HG03064 (cell line): ENCODE data around the gene EPS15.
"Not testable (repeated sequence)": the region's sequence is repeated elsewhere in the genome, so short reads cannot be mapped to it uniquely, and the experiment has no call there.

Experiments
- ATAC-seq: cut with Tn5 transposase; IDR thresholded peaks from one replicate; pipeline ENCODE4 v1.9.1; 2021; ENCODE audit warnings: low read depth; ENCODE audit not compliant: unreplicated experiment

Gene EPS15

GRCh38 chr1:51392241-51392640 is 126.8 kb downstream of the EPS15 start:
- no peak for ATAC-seq

- not testable (repeated sequence) for ATAC-seq
These were observed 128.4 kb downstream of the EPS15 start for GRCh38 chr1:51390641-51391040.

GRCh38 chr1:51387288-51387687 is 131.8 kb downstream of the EPS15 start:
- ATAC-seq: not testable (repeated sequence)

DNA sequence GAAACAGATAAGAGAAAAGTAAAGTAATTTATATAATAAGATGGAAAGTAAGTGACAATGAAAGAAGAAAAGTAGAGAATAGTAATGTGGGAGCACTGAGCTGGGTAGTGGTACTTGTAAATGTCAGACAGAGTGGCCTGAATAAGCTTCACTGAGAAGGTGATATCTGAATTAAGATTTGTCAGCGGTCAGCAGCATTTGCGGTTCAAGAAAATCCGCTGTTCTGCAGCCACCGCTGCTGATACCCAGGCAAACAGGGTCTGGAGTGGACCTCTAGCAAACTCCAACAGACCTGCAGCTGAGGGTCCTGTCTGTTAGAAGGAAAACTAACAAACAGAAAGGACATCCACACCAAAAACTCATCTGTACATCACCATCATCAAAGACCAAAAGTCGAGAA is 132.8 kb downstream of the EPS15 start:
- ATAC-seq: not testable (repeated sequence)

DNA sequence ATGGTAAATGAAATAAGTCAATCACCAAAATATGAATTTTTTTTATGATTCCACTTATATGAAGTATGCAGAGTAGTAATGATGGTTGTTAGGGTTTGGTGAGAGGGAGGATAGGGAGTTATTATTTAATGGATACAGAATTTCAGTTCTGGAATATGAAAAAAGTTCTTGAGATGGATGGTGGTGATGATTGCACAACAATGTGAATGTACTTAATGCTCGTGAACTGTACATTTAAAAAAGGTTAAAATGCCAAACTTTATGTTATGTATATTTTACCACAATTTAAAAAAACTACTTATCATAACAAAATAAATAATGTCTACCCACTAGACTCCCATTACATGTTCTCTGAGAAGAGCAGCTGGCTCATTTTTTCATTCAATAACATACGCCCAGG is 133.3 kb downstream of the EPS15 start:
- ATAC-seq: no peak

DNA sequence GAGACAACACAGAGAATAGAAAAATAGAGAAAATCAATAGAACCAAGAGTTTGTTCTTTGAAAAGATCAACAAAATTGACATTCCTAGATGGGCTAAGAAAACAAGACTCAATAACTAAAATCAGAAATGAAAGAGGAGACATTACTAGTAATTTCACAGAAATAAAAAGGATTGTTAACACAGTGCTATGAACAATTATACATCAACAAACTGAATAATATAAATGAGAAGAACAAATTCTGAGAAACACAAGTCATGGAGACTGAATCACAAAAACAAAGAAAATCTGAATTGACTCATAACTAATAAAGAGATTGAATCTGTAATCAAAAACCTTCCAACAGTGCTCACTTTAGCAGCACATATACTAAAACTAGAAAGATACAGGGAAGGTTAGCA is 137.1 kb downstream of the EPS15 start:
- ATAC-seq: no peak

DNA sequence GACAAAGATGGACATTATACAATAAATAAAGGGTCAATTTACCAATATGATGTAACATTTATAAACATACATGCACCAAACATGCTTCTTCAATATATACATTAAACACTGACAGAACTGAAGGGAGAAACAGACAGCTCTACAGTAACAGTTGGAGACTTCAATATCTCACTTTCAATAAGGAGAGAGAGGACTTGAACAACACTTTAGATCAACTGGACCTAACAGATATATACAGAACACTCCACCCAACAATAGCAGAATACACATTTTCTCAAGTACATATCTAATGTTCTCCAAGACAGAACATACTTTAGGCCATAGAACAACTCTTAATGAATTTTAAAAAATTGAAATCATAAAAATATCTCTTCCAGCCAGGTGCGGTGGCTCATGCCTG is 138.1 kb downstream of the EPS15 start:
- ATAC-seq: no peak

- no peak for ATAC-seq
These were observed 140.2 kb downstream of the EPS15 start for GRCh38 chr1:51378871-51379270.

DNA sequence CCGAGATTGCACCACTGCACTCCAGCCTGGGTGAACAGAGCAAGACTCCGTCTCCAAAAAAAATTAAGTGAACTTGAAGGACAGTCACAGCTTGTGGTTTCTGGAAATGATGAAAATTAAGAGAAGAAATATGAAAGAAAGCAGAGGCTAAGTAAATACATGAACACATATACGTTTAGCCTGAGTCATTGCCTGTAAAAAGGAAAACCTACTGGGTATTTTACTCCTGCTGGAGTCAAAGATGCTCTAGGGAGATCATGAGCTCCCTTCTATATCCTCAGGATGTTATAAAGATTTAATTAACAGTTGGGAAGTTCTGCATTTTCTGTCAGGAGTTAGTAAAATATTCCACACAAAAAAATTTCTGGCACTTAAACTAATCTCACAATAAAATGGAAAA is 145.2 kb downstream of the EPS15 start:
- ATAC-seq: no peak

DNA sequence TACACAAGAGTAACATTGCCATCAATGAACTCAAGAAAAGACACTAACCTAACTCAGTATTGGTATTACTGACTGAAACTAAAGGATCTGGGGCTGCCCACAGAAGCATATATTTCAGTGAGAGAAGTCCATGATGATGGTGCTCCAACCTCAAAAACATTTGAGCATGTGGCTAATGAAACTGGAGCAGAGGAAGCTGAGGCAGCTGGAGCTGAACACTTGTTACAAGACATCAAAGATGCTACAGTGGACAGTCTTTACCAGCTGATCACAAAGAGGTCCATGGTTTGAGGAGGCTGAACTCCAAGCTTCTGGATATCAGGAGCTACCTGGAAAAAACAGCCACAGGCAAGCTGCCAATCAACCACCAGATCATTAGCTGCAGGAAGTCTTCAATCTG is 146.5 kb downstream of the EPS15 start:
- no peak for ATAC-seq

GRCh38 chr1:51369171-51369570 is 149.9 kb downstream of the EPS15 start:
- no peak for ATAC-seq

DNA sequence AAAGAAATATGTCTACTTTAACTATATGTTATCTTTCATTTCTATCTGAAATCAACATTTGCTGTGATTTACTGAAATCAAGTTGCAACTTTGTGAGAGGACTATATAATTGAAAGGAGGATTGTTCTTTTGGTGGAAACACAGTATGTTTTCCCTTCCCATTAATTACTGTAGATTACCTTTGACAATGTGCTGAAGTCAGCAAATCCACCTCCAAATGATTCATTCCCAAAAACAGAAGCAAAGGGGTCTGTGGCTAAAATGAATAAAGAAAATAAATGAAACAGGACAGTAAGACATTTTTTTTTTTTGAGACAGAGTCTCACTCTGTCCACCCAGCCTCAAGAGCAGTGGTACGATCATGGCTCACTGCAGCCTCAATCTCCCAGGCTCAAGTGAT is 153.3 kb downstream of the EPS15 start:
- ATAC-seq: no peak

- ATAC-seq: no peak
These were observed 159.2 kb downstream of the EPS15 start for GRCh38 chr1:51359879-51360278.

DNA sequence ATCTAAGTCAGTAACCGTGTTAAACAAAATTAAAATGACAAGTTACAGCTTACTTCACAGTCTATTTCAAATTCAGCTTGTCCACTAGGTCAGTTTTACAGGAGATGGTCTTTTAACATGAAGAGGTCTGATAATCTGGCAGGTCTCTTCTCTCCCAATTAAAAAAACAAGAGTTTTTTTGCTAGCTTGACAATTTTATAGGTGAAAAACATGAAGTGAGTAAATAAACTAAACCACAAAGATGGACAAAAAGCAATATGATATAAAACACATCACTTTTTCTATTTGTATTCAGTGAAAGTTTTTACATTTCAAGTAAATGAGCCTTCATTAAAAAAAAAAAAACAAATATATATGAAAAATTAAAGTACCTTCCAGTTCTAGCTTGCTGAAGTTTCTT is 163.7 kb downstream of the EPS15 start:
- no peak for ATAC-seq

DNA sequence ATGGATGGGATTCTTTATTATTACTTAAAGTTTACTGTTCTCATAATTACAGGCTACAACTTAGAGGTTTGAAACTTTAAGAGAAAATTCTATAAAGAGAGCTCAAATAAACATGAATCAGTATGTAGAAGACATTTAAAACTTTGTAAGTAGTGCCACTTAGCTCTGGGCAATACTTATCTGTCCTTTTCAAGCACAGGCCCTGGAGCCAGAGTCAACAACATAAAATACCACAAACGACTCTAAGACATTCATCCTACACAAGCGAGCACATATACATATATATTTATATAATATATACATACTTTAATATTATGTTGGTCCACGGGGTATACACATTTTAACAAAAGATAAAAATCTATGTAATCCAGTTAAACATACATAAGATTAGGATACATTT is 164.7 kb downstream of the EPS15 start:
- ATAC-seq: no peak

DNA sequence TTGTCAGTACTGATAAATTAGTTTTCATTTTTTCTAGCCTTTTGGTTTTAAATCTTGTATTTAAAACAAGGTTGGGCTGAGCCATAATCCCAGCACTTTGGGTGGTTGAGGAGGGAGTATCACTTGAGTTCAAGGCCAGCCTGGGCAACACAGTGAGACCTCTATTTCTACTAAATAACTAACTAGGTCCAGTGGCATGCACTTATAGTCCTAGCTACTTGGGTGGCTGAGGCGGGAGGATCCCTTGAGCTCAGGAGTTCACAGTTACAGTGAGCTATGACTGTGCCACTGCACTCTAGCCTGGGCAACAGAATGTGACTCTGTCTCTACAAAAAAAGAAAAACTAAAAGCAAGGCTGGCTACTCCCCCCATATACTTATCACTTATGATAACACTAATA is 167.2 kb downstream of the EPS15 start:
- ATAC-seq: no peak

DNA sequence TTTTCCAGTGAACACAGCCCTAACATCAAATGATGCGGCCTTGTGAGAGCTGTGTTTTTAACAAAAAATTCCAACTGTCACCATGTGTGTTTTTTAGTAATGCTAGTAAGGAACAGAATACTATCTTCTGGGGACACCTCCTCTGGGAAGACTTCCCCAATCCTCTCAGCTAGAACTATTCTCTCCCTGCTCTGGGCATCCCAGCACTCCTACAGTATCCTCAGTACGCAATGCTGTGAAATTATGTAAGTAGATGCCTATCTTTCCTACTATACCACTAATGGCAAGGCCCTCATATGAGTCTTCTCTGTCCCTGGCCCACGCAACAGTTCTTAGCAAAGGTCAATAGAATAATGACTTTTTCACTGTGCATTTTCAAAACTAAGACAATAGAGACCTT is 169.2 kb downstream of the EPS15 start:
- ATAC-seq: no peak

DNA sequence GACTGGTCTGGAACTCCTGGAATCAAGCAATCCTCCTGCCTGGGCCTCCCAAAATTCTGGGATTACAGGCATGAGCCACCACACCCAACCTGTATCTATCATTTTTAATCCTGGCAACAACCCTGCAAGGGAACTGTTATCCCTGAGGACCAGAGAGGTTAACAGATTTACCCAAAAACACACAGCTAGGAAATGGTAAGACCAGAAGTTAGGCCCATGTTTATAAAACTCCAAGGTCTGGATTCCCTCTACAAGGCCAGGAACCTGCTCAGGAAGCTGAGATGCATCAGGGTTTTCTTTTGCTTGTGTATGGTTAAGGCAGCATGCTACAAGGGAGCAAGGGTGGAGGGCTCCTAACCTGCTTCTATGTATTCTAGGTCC is 170.9 kb downstream of the EPS15 start:
- ATAC-seq: no peak

- no peak for ATAC-seq
These were observed 171.5 kb downstream of the EPS15 start for GRCh38 chr1:51347398-51348146.

DNA sequence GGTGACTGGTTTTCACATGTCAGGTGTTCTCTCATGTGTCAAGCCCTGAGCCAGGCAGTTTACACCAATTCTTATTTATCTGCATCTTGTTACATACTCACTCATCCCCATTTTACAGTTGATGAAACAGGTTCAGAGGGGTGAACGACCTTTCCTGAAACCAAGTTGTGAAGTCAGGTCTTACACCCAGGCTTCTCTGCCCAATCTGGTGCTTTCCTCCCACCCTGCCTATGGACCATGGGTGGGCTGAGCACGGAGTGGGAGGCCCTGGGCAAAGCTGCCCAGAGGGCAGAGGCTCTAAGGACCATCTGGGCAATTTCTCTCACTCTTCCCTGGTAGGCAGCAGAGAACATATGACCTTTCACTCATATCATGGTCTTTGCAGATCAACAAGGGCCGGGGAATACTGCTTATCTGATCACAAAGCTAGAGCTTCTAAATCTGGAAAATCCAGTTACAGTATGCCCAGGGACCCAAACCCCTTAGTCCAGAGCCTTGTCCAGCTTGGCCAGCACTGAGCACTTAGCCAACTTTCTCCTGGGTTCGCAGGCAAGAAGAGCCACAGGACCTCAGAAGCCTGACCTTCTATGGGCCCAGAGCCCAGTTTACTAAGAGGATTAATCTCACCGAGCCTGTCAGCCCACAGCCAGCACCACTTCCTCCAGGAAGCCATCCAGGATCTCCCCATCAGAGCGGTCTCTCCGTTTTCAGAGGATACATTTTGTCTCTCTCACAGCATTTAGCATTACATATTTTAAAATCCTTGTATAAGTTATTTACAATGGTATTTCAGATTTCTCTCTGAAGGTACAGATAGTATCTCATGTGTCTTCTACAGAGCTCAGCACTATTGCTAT is 172.8 kb downstream of the EPS15 start:
- no peak for ATAC-seq

GRCh38 chr1:51345300-51345687 is 173.8 kb downstream of the EPS15 start:
- no peak for ATAC-seq
